Kidney (tissue), 14 donors: ENCODE measurements around the gene HRH4. TPM values are rescaled to one million over a fixed set of nuclear protein-coding genes. Genes with fewer than 3 reads are reported as not detected.

Experiments
- DNase-seq, 5 donors: peaks; one replicate each; pipeline ENCODE4 v3.0.0-alpha.2; 2013 to 2020
- FAIRE-seq: peaks from 2 replicates; lab custom pipeline; 2012; peaks lifted over from hg19 to GRCh38; lab: Jason Lieb, UNC
- H3K27ac ChIP-seq, 2 donors: one replicate each; pipeline ENCODE4 v1.7.0; 2013; ENCODE audit warnings: low read depth in 2 of 2, low read length in 2 of 2, inconsistent platforms in 1 of 2
- H3K27me3 ChIP-seq: one replicate; pipeline ENCODE4 v1.7.1; 2013; ENCODE audit warnings: low read length, inconsistent platforms; ENCODE audit not compliant: control insufficient read depth, insufficient read depth
- H3K36me3 ChIP-seq, 3 donors: one replicate each; pipeline versions ENCODE4 v1.7.0 to v1.7.1; 2013; ENCODE audit warnings: low read length in 3 of 3, control low read depth in 1 of 3, inconsistent platforms in 1 of 3; ENCODE audit not compliant: insufficient read depth in 3 of 3, control insufficient read depth in 2 of 3
- H3K4me1 ChIP-seq, 3 donors: one replicate each; pipeline versions ENCODE4 v1.7.0 to v1.7.1; 2013; ENCODE audit warnings: low read length in 3 of 3, inconsistent platforms in 1 of 3, low read depth in 1 of 3; ENCODE audit not compliant: control insufficient read depth in 2 of 3, insufficient read depth in 2 of 3
- H3K4me3 ChIP-seq, 3 donors: one replicate each; pipeline versions ENCODE4 v1.7.0 to v1.8.1; 2013; ENCODE audit warnings: low read length in 3 of 3, control low read depth in 1 of 3, inconsistent platforms in 1 of 3
- H3K9ac ChIP-seq, 3 donors: one replicate each; pipeline versions ENCODE4 v1.7.0 to v1.7.1; 2013; ENCODE audit warnings: low read length in 3 of 3, control low read depth in 1 of 3, inconsistent platforms in 1 of 3
- H3K9me3 ChIP-seq, 3 donors: one replicate each; pipeline versions ENCODE4 v1.7.0 to v1.7.1; 2013; ENCODE audit warnings: low read length in 3 of 3, control low read depth in 1 of 3, inconsistent platforms in 1 of 3; ENCODE audit not compliant: control insufficient read depth in 2 of 3, insufficient read depth in 1 of 3
- CTCF ChIP-seq: IDR thresholded peaks from 3 replicates; pipeline ENCODE4 v1.5.1; 2012; ENCODE audit warnings: mild to moderate bottlenecking, moderate library complexity, borderline replicate concordance; ENCODE audit not compliant: insufficient read depth; ENCODE audit errors: extremely low read depth
- intact Hi-C: fragments of 100-400 bp; cut with DNase I; formaldehyde crosslinking; loops from one replicate; pipeline ENCODE4 v1.11.1; 2022
- polyA plus RNA-seq: library from polyadenylated mRNA; stranded (reverse); fragments of 350-450 nt; fragmentation: Illumina TruSeq; extraction: RNeasy Lipid Tissue Mini Kit (QIAGEN cat#74804); gene quantifications from one replicate; pipeline ENCODE4 v1.2.3, GENCODE V29; 2014; ENCODE audit warnings: low read depth, low replicate concordance; ENCODE audit not compliant: insufficient read depth
- total RNA-seq: library from RNA; stranded (reverse); fragmentation: NEBNext Ultra II Directional; extraction: Animal tissue kit (Norgen Biotek cat#: 25700); gene quantifications from one replicate; pipeline ENCODE4 v1.2.1, GENCODE V29; 2021
- donor health status: control.
- donor health status: control.
- donor health status: control.
- donor health status: control.
- donor health status: control.
- donor health status: DM: yes; HTN: yes; CAD: no.
- donor health status: Normal renal cell carcinoma (clear cell type).

HRH4 gene
- total and polyA plus RNA-seq, 2 donors from 2014 or later = not detected

- intact Hi-C loops = no loop called here
- no peak for TF ChIP-seq CTCF
These were observed 12.2 kb downstream of the HRH4 start for GRCh38 chr18:24472591-24472990.

GRCh38 chr18:24474406-24474805 lies 14.0 kb downstream of the HRH4 start:
- no peak for FAIRE-seq
- H3K27ac ChIP-seq = no peak overlapping the region

More at GRCh38 chr18:24472591-24472990, 12.2 kb downstream of the HRH4 start:
- no peaks in the 10 kb centered on the region for H3K27me3 ChIP-seq
- no peak overlapping the region for H3K27ac ChIP-seq
- DNase-seq = no peak
- no peak for FAIRE-seq
- H3K4me1 ChIP-seq = no peaks in the 10 kb centered on the region
- H3K36me3 ChIP-seq = no peaks in the 10 kb centered on the region
- H3K4me3 ChIP-seq = no peak overlapping the region
- no peak overlapping the region for H3K9ac ChIP-seq
- H3K9me3 ChIP-seq = no peaks in the 10 kb centered on the region

GRCh38 chr18:24475926-24476589 lies 15.6 kb downstream of the HRH4 start:
- Histone ChIP-seq H3K4me1 (no peaks in the 10 kb centered on the region), H3K36me3 (no peaks in the 10 kb centered on the region), H3K9me3 (no peaks in the 10 kb centered on the region), H3K4me3 (no peak overlapping the region), H3K27me3 (no peaks in the 10 kb centered on the region), H3K27ac (no peak overlapping the region), H3K9ac (no peak overlapping the region)
- TF ChIP-seq CTCF = no peak
- no peak for DNase-seq
- intact Hi-C loops = no loop called here
- FAIRE-seq = no peak

More at GRCh38 chr18:24474406-24474805, 14.0 kb downstream of the HRH4 start:
- TF ChIP-seq CTCF = no peak
- H3K9ac ChIP-seq = no peak overlapping the region
- H3K36me3 ChIP-seq = no peaks in the 10 kb centered on the region
- H3K27me3 ChIP-seq = no peaks in the 10 kb centered on the region
- no peak overlapping the region for H3K4me3 ChIP-seq
- H3K4me1 ChIP-seq = no peaks in the 10 kb centered on the region
- no peaks in the 10 kb centered on the region for H3K9me3 ChIP-seq
- intact Hi-C loops = no loop called here
- no peak for DNase-seq

GRCh38 chr18:24479371-24479770 lies 18.9 kb downstream of the HRH4 start:
- no peak for DNase-seq

More at GRCh38 chr18:24479371-24479770, 18.9 kb downstream of the HRH4 start:
- FAIRE-seq = no peak
- Histone ChIP-seq H3K9ac (no peak overlapping the region), H3K36me3 (no peaks in the 10 kb centered on the region), H3K9me3 (no peaks in the 10 kb centered on the region), H3K4me1 (no peaks in the 10 kb centered on the region), H3K27me3 (no peaks in the 10 kb centered on the region), H3K27ac (no peak overlapping the region), H3K4me3 (no peak overlapping the region)
- intact Hi-C loops = no loop called here
- TF ChIP-seq CTCF = no peak
